Chondrocyte (in vitro differentiated cells): ENCODE data around the gene SETBP1. TPM values are rescaled to one million over a fixed set of nuclear protein-coding genes. Genes with fewer than 3 reads are reported as not detected.

ENCODE experiments used
- DNase-seq: peaks from one replicate; pipeline ENCODE4 v3.0.0; 2021; ENCODE audit warnings: mixed read lengths, low spot score
- H3K27ac Mint-ChIP-seq: one replicate; pipeline ENCODE4 v1.8.0; 2021; ENCODE audit warnings: mild to moderate bottlenecking, moderate library complexity, mixed read lengths; ENCODE audit not compliant: unreplicated experiment
- H3K27me3 Mint-ChIP-seq: 2 replicates; pipeline ENCODE4 v1.8.0; 2021; ENCODE audit warnings: low read depth, mixed read lengths
- H3K36me3 Mint-ChIP-seq: 2 replicates; pipeline ENCODE4 v1.8.0; 2021; ENCODE audit warnings: low read depth, mixed read lengths
- H3K4me1 Mint-ChIP-seq: 2 replicates; pipeline ENCODE4 v1.8.0; 2021; ENCODE audit warnings: low read depth, mild to moderate bottlenecking, mixed read lengths
- H3K4me3 Mint-ChIP-seq: one replicate; pipeline ENCODE4 v1.8.0; 2021; ENCODE audit warnings: mild to moderate bottlenecking, moderate library complexity, mixed read lengths; ENCODE audit not compliant: unreplicated experiment
- H3K9me3 Mint-ChIP-seq: 2 replicates; pipeline ENCODE4 v1.8.0; 2021; ENCODE audit warnings: low read depth, mixed read lengths
- CTCF ChIP-seq: fragments of 200-600 bp; sonication (generic); IDR thresholded peaks from 2 replicates; pipeline ENCODE4 v1.5.0; 2021; ENCODE audit warnings: antibody characterized with exemption, mild to moderate bottlenecking, moderate library complexity
- total RNA-seq: library from RNA; stranded (reverse); gene quantifications from 3 replicates; pipeline ENCODE4 v1.2.1, GENCODE V29; 2021

The SETBP1 gene
- total RNA-seq, 1 donor from 2014 or later: 29.3 TPM

- Mint-ChIP-seq H3K36me3 (peaks cover 2% of the 10 kb centered on the region), H3K9me3 (peaks cover 5% of the 10 kb centered on the region), H3K27me3 (no peaks in the 10 kb centered on the region), H3K4me3 (no peak overlapping the region), H3K4me1 (peaks cover 14% of the 10 kb centered on the region), H3K27ac (no peak overlapping the region)
- no peak for DNase-seq
- TF ChIP-seq CTCF: no peak
Observed at GRCh38 chr18:44856157-44856556, 175.5 kb downstream of the SETBP1 start.

- Mint-ChIP-seq H3K4me3 (no peak overlapping the region), H3K36me3 (no peaks in the 10 kb centered on the region), H3K9me3 (peaks cover 5% of the 10 kb centered on the region), H3K4me1 (peaks cover 14% of the 10 kb centered on the region), H3K27ac (no peak overlapping the region), H3K27me3 (no peaks in the 10 kb centered on the region)
- no peak for TF ChIP-seq CTCF
- DNase-seq: no peak
Observed at GRCh38 chr18:44857081-44857480, 176.4 kb downstream of the SETBP1 start.

- Mint-ChIP-seq H3K27ac (no peak overlapping the region), H3K27me3 (no peaks in the 10 kb centered on the region), H3K9me3 (peaks cover 5% of the 10 kb centered on the region), H3K4me3 (no peak overlapping the region), H3K4me1 (peaks cover 10% of the 10 kb centered on the region), H3K36me3 (no peaks in the 10 kb centered on the region)
- TF ChIP-seq CTCF: no peak
- DNase-seq: no peak
Observed at GRCh38 chr18:44857744-44858491, 177.2 kb downstream of the SETBP1 start.

- DNase-seq: no peak
- Mint-ChIP-seq H3K4me1 (peaks cover 7% of the 10 kb centered on the region), H3K36me3 (peaks cover under 1% of the 10 kb centered on the region), H3K27ac (no peak overlapping the region), H3K4me3 (no peak overlapping the region), H3K9me3 (peaks cover 5% of the 10 kb centered on the region), H3K27me3 (no peaks in the 10 kb centered on the region)
- TF ChIP-seq CTCF: no peak
Observed at GRCh38 chr18:44859263-44859662, 178.6 kb downstream of the SETBP1 start.

GRCh38 chr18:44859751-44860439 lies 179.2 kb downstream of the SETBP1 start:
- no peak for TF ChIP-seq CTCF
- H3K9me3 Mint-ChIP-seq: peaks cover 5% of the 10 kb centered on the region
- no peak overlapping the region for H3K27ac Mint-ChIP-seq
- H3K4me3 Mint-ChIP-seq: no peak overlapping the region
- DNase-seq: no peak
- H3K27me3 Mint-ChIP-seq: no peaks in the 10 kb centered on the region
- H3K36me3 Mint-ChIP-seq: peaks cover 2% of the 10 kb centered on the region
- H3K4me1 Mint-ChIP-seq: peaks cover 9% of the 10 kb centered on the region
